Measurements from ENCODE around the gene TMEM164. TPM values are rescaled to one million over a fixed set of nuclear protein-coding genes. Genes with fewer than 3 reads are reported as not detected.

Gene TMEM164
- total and polyA plus RNA-seq, 2 of the 4 experiments (the other 2 are of a cell fraction): 6.3 to 7.1 TPM

- no peak overlapping the region for H3K27ac ChIP-seq (ENCODE audit: insufficient read depth, low read length)
- WGBS, 2 experiments (ENCODE audit: extremely low coverage in 2 of 2, insufficient read length in 1 of 2): no CpG with 5 or more reads among the region's 3 CpGs
- no peak overlapping the region for H3K18ac ChIP-seq (ENCODE audit: low read depth, low read length)
- H3K4me2 ChIP-seq (ENCODE audit: low read depth, low read length): no peak overlapping the region
- no peak overlapping the region for H2AK9ac ChIP-seq (replicated peaks; ENCODE audit: low read depth, low read length, poor library complexity)
- no peak overlapping the region for H2BK15ac ChIP-seq (ENCODE audit: low read depth, low read length)
- in situ Hi-C loops (cut with MboI; ENCODE audit: low sequenced_read_pairs) (no loop called here), dilution Hi-C loops (cut with HindIII; ENCODE audit: low sequenced_read_pairs, unreplicated experiment) (no loop called here), intact Hi-C loops (cut with micrococcal nuclease) (no loop called here)
- no peaks in the 10 kb centered on the region; the same call in 1 of the 2 replicates for H3K9me3 ChIP-seq (ENCODE audit: control insufficient read depth, insufficient read depth, low read length)
- no peak overlapping the region for H4K8ac ChIP-seq (ENCODE audit: low read depth in 2 of 2, low read length in 2 of 2)
- POLR2A ChIA-PET (ENCODE audit: unreplicated experiment): no interaction called here
- no peak overlapping the region for H4K91ac ChIP-seq (ENCODE audit: insufficient read depth, low read depth, low read length)
- peaks cover 4% of the 10 kb centered on the region for H3K4me1 ChIP-seq (ENCODE audit: control insufficient read depth, insufficient read depth, low read length)
- H4K20me1 ChIP-seq (ENCODE audit: insufficient read depth, low read length): 0 out of 2 replicates have a peak, but pooled peaks cover 7% of the 10 kb centered on the region
- H2BK20ac ChIP-seq (ENCODE audit: low read depth, low read length): no peak overlapping the region
- no peak overlapping the region for H3K9ac ChIP-seq (ENCODE audit: low read depth, low read length)
- H3K56ac ChIP-seq (ENCODE audit: extremely low read depth, insufficient read depth, low read length): no peak overlapping the region
- 0 out of 2 replicates have a peak, but pooled peaks cover 5% of the 10 kb centered on the region for H3K36me3 ChIP-seq (ENCODE audit: control insufficient read depth, insufficient read depth, low read length)
- no peak overlapping the region for H4K5ac ChIP-seq (ENCODE audit: low read depth, low read length)
- no TSS peak for BruUV-seq (replicated peaks)
- H2AFZ ChIP-seq (replicated peaks; ENCODE audit: low read length, poor library complexity): no peak overlapping the region
- CTCF ChIA-PET: no interaction called here
- no peak overlapping the region for H2BK120ac ChIP-seq (ENCODE audit: low read depth, low read length)
- H2BK5ac ChIP-seq (ENCODE audit: low read depth, low read length, poor library complexity, severe bottlenecking): no peak overlapping the region
- DNase-seq: no peak
- no peak overlapping the region for H3K4me3 ChIP-seq (ENCODE audit: insufficient read depth, low read depth, low read length)
- no peak overlapping the region for H3K4ac ChIP-seq (ENCODE audit: low read depth, low read length)
- H3K79me1 ChIP-seq (ENCODE audit: low read depth in 1 of 2, low read length in 2 of 2): peaks cover 0 to 6% of the 10 kb centered on the region in 2 experiments; a peak in 1 of 4 replicates
- peaks cover 10% of the 10 kb centered on the region for H3K9me1 ChIP-seq (ENCODE audit: insufficient read depth, low read length)
- no peak for TF ChIP-seq SMC3 (IDR thresholded peaks at IDR 0.05; ENCODE audit: low read depth, low read length)
- TF ChIP-seq MXI1 (IDR thresholded peaks at IDR 0.05; ENCODE audit: borderline replicate concordance, low read depth, low read length): no peak
- TF ChIP-seq RAD21 (IDR thresholded peaks at IDR 0.05; ENCODE audit: low read length): no peak
- TF ChIP-seq, protein P1, sequence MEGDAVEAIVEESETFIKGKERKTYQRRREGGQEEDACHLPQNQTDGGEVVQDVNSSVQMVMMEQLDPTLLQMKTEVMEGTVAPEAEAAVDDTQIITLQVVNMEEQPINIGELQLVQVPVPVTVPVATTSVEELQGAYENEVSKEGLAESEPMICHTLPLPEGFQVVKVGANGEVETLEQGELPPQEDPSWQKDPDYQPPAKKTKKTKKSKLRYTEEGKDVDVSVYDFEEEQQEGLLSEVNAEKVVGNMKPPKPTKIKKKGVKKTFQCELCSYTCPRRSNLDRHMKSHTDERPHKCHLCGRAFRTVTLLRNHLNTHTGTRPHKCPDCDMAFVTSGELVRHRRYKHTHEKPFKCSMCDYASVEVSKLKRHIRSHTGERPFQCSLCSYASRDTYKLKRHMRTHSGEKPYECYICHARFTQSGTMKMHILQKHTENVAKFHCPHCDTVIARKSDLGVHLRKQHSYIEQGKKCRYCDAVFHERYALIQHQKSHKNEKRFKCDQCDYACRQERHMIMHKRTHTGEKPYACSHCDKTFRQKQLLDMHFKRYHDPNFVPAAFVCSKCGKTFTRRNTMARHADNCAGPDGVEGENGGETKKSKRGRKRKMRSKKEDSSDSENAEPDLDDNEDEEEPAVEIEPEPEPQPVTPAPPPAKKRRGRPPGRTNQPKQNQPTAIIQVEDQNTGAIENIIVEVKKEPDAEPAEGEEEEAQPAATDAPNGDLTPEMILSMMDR (conservative IDR thresholded peaks at IDR 0.05; ENCODE audit: low read depth, low read length): no peak
- no peak for TF ChIP-seq BHLHE40 (IDR thresholded peaks at IDR 0.05; ENCODE audit: low read depth, low read length)
- TF ChIP-seq POLR2A (IDR thresholded peaks at IDR 0.05; ENCODE audit: low read depth, low read length): no peak
- no peak for TF ChIP-seq RFX5 (IDR thresholded peaks at IDR 0.05; ENCODE audit: low read depth, low read length)
- TF ChIP-seq, protein P2, sequence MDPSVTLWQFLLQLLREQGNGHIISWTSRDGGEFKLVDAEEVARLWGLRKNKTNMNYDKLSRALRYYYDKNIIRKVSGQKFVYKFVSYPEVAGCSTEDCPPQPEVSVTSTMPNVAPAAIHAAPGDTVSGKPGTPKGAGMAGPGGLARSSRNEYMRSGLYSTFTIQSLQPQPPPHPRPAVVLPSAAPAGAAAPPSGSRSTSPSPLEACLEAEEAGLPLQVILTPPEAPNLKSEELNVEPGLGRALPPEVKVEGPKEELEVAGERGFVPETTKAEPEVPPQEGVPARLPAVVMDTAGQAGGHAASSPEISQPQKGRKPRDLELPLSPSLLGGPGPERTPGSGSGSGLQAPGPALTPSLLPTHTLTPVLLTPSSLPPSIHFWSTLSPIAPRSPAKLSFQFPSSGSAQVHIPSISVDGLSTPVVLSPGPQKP (IDR thresholded peaks at IDR 0.05; ENCODE audit: borderline replicate concordance, low read depth, low read length): no peak
- TF ChIP-seq NFE2L2 (IDR thresholded peaks at IDR 0.05; ENCODE audit: low read depth, low read length): no peak
- TF ChIP-seq CEBPB (IDR thresholded peaks at IDR 0.05; ENCODE audit: low read depth, low read length): no peak
- no peak for TF ChIP-seq MAFK (IDR thresholded peaks at IDR 0.05; ENCODE audit: low read depth, low read length)
- TF ChIP-seq RCOR1 (IDR thresholded peaks at IDR 0.05; ENCODE audit: insufficient replicate concordance, low read length): no peak
- TF ChIP-seq FOS (IDR thresholded peaks at IDR 0.05; ENCODE audit: low read depth, low read length): no peak
- TF ChIP-seq CHD1 (IDR thresholded peaks at IDR 0.05; ENCODE audit: low read depth, low read length): no peak
- TF ChIP-seq USF2 (IDR thresholded peaks at IDR 0.05; ENCODE audit: low read depth, low read length): no peak
- TF ChIP-seq MAZ (IDR thresholded peaks at IDR 0.05; ENCODE audit: borderline replicate concordance, low read depth, low read length): no peak
- no peak for ATAC-seq (ENCODE audit: low read depth)
- no peaks in the 10 kb centered on the region; the same call in 1 of the 2 replicates for H3K27me3 ChIP-seq (ENCODE audit: control insufficient read depth, insufficient read depth, low read length)
- no peak overlapping the region for H2AK5ac ChIP-seq (ENCODE audit: low read depth, low read length)
- H3K14ac ChIP-seq (replicated peaks; ENCODE audit: low read depth, low read length): no peak overlapping the region
- no peak overlapping the region for H3K23ac ChIP-seq (ENCODE audit: low read depth, low read length)
Observed at GRCh38 chrX:110175696-110176095, 172.8 kb downstream of the TMEM164 start.

Data from IMR-90 (cell line).